HG03135 (cell line): ENCODE results near the gene C1QTNF8.

ENCODE experiments used
- ATAC-seq: cut with Tn5 transposase; IDR thresholded peaks from one replicate; pipeline ENCODE4 v1.9.1; 2021; ENCODE audit warnings: mild to moderate bottlenecking, moderate library complexity; ENCODE audit not compliant: unreplicated experiment

C1QTNF8 gene

DNA sequence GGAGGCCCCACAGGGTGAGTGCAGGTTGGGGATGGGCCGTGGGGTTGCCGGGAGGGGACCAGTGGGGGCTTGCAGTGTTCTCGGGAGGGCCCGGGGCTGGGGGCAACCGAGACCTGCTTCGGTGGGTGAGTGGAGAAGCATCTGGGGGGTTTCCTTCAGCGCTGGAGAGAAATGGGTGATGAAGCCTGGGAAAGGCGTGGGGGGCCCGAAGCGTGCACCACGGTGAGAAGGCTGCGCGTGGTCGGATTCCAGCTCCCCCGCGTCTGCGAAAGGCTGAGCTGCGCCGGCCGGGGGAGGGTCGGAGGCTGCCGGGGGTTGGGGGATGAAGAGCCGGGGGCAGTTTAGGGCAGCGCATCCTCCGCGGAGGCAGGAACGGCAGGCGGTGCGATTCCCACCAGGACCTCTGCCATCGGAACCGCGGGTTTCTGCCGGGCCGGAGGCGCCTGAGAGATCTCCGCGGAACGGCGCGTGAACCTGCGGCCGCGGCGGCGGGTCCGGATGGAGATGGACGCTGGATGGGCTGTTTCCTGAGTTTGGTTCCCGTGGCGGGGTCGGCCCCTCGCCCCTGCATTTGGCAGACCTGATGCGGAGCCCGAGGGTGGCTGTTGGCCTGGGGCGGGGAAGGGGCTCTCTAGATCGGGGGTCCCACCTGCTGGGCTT is 30.4 kb downstream of the C1QTNF8 start:
- ATAC-seq = no peak

DNA sequence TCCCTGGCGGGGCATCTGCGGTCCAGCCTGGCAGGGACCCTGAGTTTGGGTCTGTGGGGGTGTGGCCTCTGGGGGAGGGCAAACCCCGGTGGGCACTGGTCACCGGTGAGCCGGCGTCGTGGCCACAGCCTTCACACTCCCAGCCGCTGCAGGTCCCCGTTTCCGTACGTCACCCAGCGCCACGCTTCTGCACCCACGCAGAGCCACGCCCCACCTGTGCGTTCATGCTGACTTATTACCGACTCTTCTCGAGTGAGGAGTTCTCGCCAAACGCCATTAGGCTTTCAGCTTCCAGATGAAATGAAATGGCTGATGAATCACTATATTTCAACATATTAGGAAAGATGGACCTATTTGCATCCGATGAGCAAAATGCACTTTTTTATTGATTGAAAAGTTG is 32.3 kb downstream of the C1QTNF8 start:
- no peak for ATAC-seq

DNA sequence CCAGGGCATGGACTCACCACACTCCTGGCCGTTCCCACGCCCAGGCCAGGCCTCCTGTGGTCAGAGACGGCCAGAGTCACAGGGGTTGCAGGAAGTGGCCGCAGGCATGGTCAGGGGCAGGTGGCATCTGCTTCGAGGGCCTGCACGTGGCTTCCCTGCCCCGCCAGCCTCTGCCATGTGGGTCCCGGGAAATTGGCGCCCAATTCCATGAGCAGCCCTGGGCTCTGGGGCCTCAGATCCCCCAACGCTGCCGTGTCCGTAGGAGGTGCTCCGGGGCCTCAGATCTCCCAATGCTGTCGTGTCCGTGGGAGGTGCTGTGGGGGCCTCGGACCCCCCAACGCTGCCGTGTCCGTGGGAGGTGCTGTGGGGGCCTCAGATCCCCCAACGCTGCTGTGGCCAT is 33.1 kb downstream of the C1QTNF8 start:
- ATAC-seq = no peak

DNA sequence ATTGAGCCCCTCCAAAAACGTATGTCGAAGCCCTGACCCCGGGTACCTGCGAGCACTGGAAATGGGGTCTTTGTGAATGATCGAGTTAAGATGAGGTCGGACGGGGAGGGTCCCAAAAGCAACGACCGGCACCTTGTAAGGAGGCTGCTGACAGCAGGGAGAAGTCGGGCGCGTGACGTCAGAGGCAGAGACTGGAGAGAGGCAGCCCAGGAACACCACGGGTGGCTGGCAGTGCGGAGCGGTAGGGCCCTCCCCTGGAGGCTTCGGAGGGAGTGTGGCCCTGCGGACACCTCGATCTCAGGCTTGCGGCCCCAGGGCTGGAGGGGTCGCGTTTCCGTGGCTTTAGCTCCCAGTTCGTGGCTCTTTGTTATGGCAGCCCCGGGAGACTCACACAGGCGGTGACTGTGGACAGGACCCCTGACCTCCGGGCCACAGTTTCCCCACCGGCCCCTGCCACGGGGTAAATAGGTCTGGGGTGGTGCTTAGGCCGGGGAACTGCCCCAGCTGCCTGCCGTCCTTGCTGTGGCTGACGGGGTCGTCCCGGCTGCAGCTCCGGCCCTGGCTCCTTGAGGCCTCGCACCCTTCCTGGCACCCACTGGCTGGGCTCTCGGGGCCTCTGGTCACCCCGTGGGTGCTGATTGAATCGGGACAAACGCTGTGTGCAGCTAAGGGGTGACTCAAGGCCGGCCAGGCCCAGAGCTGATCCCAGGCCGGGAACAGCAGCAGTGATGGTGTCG is 34.1 kb downstream of the C1QTNF8 start:
- no peak for ATAC-seq

DNA sequence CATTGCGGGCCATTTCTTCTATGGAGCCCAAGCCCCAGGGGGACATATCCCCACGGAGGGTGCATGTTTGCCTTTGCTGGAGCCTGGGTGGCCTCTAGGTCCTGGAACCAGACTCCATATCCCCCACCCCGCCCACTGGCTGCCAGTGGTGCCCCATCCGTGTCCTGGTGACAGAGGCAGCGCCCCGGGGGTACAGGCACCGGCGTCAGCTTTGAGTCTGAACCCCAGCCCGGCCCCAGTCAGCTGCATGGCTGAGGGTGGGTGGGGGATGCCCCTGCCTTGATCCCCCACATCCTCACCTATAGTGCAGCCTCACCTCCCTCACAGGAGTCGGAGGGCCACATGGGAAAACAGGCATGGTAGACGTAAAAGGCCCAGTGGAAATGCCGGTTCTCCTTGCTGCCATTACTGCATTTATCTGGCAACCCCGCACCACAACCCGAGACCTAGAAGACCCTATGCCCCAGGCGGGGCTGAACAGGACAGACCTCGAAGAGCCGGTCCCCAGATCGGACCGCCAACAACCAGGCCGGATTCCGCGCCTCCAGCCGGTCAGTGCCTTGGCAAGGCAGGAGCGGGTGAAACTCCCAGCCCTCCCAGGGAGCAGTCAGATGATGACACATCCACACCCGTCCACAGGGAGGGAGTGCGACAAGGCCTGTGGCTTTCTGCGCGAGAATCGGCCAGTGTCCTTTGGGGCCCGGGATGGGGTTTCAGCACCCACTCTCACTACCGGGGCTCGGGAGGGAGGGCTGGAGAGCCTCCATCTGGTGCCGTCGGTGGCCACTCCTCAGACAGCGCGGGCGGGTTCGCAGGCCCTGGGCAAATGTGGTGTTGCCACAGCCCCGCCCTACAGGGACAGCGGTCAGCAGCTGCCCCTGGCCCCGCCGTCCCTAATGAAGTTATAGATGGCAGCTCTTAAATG is 35.4 kb downstream of the C1QTNF8 start:
- no peak for ATAC-seq

DNA sequence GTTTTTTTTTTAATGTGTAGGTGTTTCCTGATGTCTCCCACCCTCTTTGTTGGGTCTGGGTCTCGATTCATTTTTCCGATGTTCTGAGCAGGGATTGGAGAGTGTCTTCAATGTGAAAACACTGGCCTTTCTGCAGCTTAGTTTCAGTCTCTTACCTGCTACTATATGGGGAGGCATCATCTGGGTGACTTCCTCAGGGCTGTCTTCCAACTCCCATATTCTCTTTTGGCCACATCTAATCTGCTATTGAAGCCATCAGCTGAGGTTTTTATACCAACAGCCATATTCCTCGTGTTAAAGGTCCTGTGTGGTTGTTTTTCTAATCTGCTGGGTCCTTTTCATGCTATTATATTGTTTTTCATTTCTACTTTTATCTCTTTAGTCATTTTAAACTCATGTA is 36.7 kb downstream of the C1QTNF8 start:
- no peak for ATAC-seq

DNA sequence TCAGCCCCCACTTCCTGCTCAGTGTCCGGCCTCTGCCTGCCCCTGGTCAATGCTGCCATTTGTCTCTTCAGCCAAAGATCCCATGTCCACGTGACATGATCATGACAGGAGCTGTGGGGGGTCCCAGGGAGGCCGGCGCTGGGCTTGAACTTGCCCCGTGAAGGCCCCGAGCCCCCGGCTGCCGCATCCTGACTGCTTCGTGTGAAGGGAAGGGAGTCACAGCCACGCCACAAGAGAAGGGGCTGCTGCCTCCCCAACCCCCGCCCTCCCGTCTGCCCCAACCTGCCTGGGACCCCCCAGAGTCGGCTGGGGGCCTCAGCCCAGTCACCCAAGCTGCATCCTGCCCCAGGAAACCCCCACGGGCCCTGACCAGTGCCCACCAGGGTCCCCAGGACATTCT is 37.8 kb downstream of the C1QTNF8 start:
- ATAC-seq = no peak

DNA sequence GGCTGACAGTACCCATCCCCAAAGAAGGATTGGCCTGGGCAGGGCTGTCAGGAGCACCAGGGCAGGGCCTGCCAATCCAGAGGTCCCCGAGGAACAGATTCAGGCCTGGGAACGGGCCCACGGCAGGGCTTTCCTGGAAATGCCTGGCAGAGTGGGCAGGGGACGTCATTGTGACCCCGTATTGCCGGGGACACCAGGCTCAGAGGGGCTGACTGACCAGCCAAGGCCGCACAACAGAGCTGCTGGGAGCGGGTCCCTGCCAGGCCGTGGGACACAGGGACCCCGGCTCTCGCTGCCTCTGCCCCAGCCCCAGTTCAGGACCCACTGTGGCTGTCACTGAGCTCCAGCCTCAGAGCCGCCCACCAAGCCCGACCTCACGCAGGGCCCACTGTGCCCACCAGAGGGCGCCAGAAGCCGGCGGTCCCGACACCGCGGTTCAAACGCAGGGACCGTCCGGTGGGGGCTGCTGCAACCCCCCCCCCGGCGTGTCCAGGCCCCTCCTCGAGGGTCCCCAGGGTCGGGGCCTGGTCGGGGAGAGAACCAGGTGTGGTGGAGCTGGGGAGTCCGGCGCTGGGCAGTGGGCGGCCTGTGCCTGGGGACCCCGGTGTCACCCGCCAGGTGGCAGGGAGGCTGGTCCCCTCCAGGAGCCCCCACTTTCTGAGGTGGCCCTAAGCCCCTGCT is 38.7 kb downstream of the C1QTNF8 start:
- no peak for ATAC-seq

DNA sequence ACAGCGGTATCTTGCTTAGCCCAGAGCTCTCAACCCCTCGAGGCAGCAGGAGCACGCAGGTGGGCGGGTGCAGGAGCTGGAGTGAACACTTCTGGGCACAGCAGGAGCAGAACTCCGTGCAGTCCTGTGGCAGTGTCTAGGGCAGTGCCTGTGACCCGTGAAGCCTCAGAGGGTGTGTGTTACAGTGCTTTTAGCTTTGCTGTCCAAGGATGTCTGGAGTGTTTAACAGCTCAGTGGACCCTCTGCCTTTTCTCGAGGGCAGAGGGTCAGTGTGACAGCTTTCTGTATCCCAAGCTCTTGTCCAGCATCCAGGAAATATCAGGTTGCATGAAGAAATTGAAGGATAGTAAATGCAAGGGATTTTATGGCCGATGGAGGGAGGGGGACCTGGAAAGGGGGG is 39.8 kb downstream of the C1QTNF8 start:
- no peak for ATAC-seq

DNA sequence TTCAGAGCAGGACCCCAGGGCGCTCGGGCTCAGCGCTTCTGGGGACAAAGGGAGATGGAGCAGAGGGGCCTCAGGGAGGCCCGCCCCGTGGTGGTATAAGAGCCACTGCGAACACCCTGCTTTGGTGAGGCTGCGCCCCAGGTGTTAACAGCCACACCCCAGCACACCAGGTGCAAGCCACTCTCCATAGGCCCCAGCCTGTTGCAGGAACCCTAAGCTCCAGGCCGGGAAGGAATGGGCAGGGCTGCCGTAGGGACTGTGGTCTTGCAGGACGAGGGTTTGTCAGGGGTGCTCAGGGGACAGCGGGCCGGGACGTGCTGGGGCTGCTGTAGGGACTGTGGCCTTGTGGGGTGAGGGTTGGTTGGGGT is 40.5 kb downstream of the C1QTNF8 start:
- no peak for ATAC-seq

DNA sequence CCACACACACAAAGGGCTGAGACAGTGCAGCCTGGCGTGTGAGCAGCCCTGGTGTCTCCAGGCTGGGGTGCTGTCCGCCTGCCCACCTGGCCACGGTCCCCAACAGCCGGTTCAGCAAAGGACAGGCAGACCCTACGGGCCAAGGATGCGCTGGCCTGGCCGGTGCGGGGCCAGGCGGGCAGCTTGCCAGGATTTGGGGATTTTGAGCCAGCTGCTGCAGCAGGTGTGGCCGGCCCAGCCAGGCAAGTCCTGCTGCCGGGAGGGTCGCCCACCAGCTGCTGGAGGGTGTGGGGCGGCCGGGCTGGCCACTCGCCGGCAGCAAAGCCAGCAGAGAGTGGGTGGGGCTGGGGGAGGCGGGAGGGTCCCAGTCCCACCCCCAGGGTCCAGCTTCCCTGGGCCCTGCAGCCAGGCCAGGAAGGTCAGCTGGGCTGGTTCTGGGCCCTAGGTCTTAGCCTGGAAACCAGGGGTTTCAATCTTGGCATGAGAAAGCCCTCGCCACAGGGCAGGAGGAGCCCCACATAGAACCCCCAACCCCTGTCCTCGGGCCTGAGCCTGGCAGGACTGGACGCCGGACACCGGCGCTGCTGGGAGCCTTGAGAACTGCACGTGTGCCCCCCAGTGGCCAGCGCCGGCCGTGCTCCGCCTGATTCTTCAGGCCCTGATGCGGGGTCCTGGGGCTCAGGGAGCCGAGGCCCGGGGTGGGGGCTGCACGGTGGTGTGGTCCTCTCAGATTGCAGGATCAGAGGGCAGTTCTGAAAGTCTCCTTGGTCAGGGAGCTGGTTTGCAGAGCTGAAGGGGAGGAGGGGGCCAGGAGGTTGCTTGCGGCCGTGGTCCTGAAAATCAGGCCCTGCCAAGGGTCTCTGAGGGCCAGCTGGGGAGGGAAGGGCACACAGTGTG is 41.1 kb downstream of the C1QTNF8 start:
- no peak for ATAC-seq

DNA sequence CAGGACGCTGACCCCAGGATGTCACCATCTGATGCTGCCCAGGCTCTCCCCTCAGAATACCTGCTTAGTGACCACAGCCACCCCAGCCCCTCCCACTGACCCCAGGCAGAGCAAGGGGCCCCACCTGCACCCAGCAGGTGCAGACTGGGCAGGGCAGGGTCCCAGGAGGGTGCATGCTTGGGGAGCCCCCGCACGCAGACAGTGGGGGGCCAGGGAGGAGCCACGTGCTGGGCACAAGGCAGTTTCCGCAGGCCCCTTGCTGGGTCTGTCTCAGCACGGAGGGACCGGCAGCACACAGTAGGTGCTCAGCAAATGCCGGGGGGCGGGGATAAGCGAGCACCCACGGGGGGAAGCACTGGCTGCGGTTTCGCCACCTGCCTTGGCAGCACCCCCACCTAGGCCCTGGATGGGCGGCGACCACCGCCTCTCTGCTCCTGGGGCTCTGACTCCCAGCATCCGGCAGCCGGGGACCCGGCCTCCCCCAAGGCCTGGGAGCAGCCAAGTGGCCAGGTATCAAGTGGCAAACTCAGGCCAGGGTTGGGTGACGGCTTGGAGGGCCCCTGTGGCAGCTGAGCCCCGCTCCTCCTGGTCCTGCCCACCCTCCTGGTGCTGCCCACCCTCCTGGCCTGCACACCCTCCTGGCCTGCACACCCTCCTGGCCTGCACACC is 42.2 kb downstream of the C1QTNF8 start:
- no peak for ATAC-seq

DNA sequence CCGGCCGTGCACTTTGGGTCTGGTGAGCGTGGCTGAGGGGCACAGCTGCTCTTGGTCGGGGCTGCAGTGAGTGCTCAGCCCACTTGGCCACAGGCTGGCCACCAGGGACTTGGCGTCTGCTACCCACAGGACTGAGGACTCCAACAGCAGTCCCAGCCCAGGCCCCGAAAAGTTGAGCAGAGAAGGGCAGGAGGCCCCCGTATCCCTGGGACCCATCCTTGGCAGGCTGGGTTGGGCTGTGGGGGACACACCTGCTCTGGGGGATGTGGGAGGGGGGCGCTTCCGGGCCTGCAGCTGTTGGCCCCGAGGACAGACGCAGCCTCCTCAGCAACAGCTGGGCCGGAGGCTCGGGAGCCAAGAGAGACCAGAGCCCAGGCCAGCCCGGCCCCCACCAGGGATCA is 42.9 kb downstream of the C1QTNF8 start:
- no peak for ATAC-seq

DNA sequence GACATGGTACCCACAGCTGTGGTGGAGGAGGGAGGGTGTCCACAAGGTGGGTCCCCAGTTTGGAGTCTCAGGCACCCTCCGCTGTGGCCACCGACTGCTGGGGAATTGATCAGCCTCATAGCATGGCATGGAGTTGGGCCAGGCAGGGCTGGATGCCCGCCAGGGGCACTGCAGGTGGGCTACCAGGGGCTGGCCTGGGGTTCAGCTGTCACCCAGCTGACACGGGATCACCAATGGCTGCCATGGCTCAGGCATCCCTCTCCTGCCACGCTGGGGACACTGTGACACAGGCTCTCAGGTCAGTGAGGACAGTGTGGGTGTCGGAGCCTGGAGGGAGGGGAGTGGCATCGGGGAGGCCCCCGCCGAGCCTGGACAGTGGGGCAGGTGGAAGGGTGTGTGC is 43.3 kb downstream of the C1QTNF8 start:
- no peak for ATAC-seq

DNA sequence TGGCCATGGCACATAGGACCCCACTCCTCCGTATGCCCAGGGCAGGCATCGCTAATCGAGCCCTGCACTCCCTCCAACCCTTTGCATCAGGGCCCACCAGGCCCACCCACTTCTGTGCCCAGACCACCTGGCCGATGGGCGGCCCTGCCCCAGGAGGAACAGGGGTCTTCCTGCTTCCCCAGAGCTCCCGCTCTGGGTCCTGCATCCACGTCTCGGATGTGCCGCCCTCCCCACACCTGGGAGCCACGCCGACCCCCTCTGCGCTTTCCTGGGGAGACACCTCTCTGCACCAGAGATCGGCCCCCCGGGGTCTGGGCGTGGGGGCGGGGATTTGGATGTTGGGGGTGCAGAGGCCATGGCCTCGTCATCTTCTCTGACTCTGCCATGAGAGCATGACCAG is 44.6 kb downstream of the C1QTNF8 start:
- ATAC-seq = no peak

DNA sequence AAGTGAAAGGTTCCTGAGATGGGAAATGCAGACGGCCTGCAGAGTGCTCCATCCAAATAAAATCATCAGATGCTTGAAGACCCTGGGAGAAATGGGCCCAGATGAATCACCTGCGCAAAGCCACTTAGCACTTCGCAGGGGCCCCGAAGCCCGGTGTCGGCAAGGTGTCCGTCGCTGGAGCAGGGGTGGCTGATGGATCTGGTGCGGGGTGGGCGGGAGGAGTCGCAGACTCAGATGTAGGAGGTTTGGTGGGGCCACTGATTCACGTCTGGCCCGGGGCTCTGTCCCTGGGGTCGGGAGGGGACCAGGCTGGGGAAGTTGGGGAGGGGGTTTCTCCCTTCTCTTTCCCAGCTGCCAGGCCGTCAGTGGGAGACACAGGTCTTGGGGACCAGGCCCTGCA is 45.1 kb downstream of the C1QTNF8 start:
- ATAC-seq = no peak

DNA sequence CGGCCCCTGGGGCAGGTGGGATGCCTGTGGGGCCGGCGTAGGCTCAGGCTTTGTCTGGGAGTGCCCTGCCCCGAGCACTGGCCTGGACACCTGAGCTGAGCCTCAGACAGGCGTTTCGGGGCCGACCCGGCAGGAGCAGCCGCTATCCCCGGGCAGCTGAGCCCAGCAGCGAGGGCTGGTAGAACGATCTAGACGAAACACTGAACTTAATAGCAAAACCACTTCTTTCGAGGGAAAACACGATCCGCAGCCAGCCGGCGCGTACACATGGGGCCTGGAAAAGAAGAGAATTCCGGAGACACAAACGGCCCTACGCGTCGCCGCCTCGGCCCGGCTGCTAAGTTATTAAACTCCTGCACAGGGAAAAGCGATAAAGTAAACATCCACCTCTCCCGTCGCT is 45.5 kb downstream of the C1QTNF8 start:
- no peak for ATAC-seq

DNA sequence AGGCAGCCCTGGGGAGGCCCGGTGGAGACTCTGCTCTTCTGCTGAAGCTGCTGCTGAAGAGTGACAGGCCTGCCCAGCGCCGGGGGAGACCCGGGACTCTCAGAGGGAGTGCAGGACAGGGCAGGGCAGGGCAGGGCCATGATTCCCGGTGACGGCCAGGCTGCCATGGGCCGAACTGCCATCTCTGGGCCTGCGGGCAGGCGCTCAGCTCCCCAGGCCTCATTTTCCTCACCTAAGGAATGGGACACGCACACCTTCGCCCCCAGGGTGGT is 46.1 kb downstream of the C1QTNF8 start:
- no peak for ATAC-seq

DNA sequence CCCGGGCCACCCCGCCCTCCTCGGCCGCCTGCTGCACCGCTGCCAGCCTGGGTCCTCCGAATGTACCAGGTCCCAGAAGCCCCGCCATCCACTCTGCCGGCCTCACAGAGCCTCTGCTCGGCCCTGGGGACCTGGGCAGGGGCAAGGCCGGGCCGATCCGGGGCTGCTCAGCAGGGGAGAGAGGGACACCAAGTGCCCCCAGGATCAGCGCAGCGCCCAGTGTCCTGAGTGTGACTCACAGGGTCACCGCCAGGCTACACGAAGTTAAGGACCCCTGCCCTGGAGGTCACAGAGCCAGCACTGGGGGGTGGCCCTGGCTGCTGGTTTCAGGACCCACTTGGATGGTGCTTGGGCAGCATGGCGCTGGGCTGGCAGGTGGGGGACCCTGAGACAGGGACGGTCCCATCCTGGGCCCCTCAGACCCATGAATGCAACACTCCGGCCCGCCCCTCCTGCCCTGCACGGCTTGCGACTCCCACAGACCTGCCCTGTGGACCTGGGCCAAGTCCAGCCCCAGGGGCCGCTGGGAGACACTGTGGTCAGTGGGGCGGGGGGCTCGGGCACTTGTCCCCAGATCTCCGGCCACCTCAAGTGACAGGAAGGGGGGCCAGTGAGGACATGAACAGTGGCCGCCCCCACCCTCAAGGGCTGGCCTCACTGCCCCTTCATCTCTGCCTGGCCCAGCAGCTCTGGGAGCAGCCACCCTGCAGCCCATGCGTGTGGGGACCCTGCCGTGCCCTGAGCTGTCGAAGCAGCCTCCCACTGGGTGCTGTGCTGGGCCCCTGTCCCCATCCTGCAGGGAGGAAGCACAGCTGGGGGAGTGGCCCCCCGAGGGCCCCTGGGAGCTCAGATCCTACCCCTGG is 46.7 kb downstream of the C1QTNF8 start:
- no peak for ATAC-seq
